AG04450 (cell line): ENCODE results near the gene LRRD1. TPM values are rescaled to one million over a fixed set of nuclear protein-coding genes. Genes with fewer than 3 reads are reported as not detected.
"Not testable (repeated sequence)": the region's sequence is repeated elsewhere in the genome, so short reads cannot be mapped to it uniquely, and the experiment has no call there.

Experiments
- CTCF ChIA-PET: fragments of 300-600, 350-600 bp; formaldehyde crosslinking; extraction: SDS; loops from one replicate; lab custom pipeline; 2022; ENCODE audit warnings: antibody characterized with exemption, inconsistent platforms; lab: Charles Lee
- POLR2A ChIA-PET: fragments of 350-600 bp; formaldehyde crosslinking; extraction: SDS; loops from one replicate; lab custom pipeline; 2021; ENCODE audit warnings: antibody characterized with exemption, inconsistent platforms; lab: Yijun Ruan, JAX
- DNase-seq: peaks from one replicate; pipeline ENCODE4 v3.0.0-alpha.2; 2011; ENCODE audit warnings: low read depth, low spot score
- H3K27ac ChIP-seq: one replicate; pipeline ENCODE4 v1.5.1; 2012; ENCODE audit warnings: low read depth, low read length, control low read depth
- H3K27me3 ChIP-seq: one replicate; pipeline ENCODE4 v1.6.0; 2012; ENCODE audit warnings: low read length; ENCODE audit not compliant: control insufficient read depth, insufficient read depth
- H3K4me3 ChIP-seq: 2 replicates; pipeline ENCODE4 v1.5.1; 2011; ENCODE audit warnings: mild to moderate bottlenecking, low read depth, low read length, control low read depth
- H3K9me3 ChIP-seq: 2 replicates; pipeline ENCODE4 v1.5.1; 2012; ENCODE audit warnings: low read length; ENCODE audit not compliant: control insufficient read depth, insufficient read depth
- CTCF ChIP-seq: IDR thresholded peaks from 2 replicates; pipeline ENCODE4 v1.5.1; 2011; ENCODE audit warnings: low read depth, low read length, control low read depth, inconsistent platforms
- polyA plus RNA-seq: library from polyadenylated mRNA; depleted of rRNA; stranded (reverse); fragments of >200 nt; gene quantifications from 2 replicates; pipeline ENCODE4 v1.2.3, GENCODE V29; 2011

The LRRD1 gene
- polyA plus RNA-seq, 1 experiment, result not detected

- TF ChIP-seq CTCF, result no peak
- CTCF ChIA-PET, result interaction anchor here (0.6 to 1.3 kb wide), 5 partner anchors 16 to 270 kb away, joined by 3 to 6 read pairs (median 4); partner anchors contain the start of gene GATAD1
- Histone ChIP-seq H3K4me3 (no peak overlapping the region), H3K27ac (no peak overlapping the region), H3K27me3 (no peaks in the 10 kb centered on the region), H3K9me3 (no peaks in the 10 kb centered on the region; the same call in 1 of the 2 replicates)
- POLR2A ChIA-PET, result no interaction called here
- DNase-seq, result no peak
These were observed 1.6 kb downstream of the LRRD1 start for GRCh38 chr7:92177362-92177761.

GRCh38 chr7:92169529-92169928 is 9.4 kb downstream of the LRRD1 start:
- POLR2A ChIA-PET, result interaction anchor here (0.7 kb wide), 1 partner anchor 87 kb away, joined by 3 read pairs; no protein-coding TSS in a partner anchor
- not testable (repeated sequence) for H3K27ac ChIP-seq, H3K27me3 ChIP-seq, H3K9me3 ChIP-seq, DNase-seq, H3K4me3 ChIP-seq
- CTCF ChIA-PET, result interaction anchor here (1.0 to 2.2 kb wide), 2 partner anchors 10 to 21 kb away, joined by 3 to 10 read pairs; partner anchors contain the start of gene LRRD1

GRCh38 chr7:92161271-92161670 is 17.7 kb downstream of the LRRD1 start:
- POLR2A ChIA-PET, result no interaction called here
- Histone ChIP-seq H3K4me3 (no peak overlapping the region), H3K27me3 (no peaks in the 10 kb centered on the region), H3K27ac (no peak overlapping the region), H3K9me3 (no peaks in the 10 kb centered on the region)
- CTCF ChIA-PET, result interaction anchor here (1.9 to 6.0 kb wide), 2 partner anchors 16 to 18 kb away, joined by 6 to 41 read pairs; partner anchors contain the start of gene LRRD1
- TF ChIP-seq CTCF, result no peak
- no peak for DNase-seq

- ChIA-PET POLR2A (no interaction called here), CTCF (interaction anchor here (0.6 to 6.0 kb wide), 3 partner anchors 21 to 276 kb away, joined by 4 to 41 read pairs (median 4); partner anchors contain the start of gene LRRD1)
- no peak for TF ChIP-seq CTCF
- Histone ChIP-seq H3K9me3 (no peaks in the 10 kb centered on the region), H3K27ac (no peak overlapping the region), H3K27me3 (no peaks in the 10 kb centered on the region), H3K4me3 (no peak overlapping the region)
- peak; percentile 64 for DNase-seq
These were observed 20.0 kb downstream of the LRRD1 start for GRCh38 chr7:92158660-92159575.

GRCh38 chr7:92156990-92157389 is 22.0 kb downstream of the LRRD1 start:
- no peak overlapping the region for H3K27ac ChIP-seq
- no peak for DNase-seq
- H3K9me3 ChIP-seq, result no peaks in the 10 kb centered on the region
- TF ChIP-seq CTCF, result no peak
- CTCF ChIA-PET, result interaction anchor here (0.7 kb wide), 2 partner anchors 19 to 23 kb away, joined by 4 to 8 read pairs; no protein-coding TSS in a partner anchor
- no peaks in the 10 kb centered on the region for H3K27me3 ChIP-seq
- H3K4me3 ChIP-seq, result no peak overlapping the region
- POLR2A ChIA-PET, result no interaction called here
